Measurements from ENCODE around the gene PSG11.
A peak's percentile ranks its signal among the peaks of the same experiment; 100 is the strongest.
"Not testable (repeated sequence)": the region's sequence is repeated elsewhere in the genome, so short reads cannot be mapped to it uniquely, and the experiment has no call there.

- peak; percentile 41 to 70 for TF ChIP-seq CTCF (conservative IDR thresholded peaks at IDR 0.05 in 1 of 2, IDR thresholded peaks at IDR 0.05 in 1 of 2; ENCODE audit: extremely low read depth in 1 of 2, insufficient read depth in 1 of 2, low read depth in 1 of 2, low read length in 2 of 2)
- not testable (repeated sequence) for TF ChIP-seq EZH2 (IDR thresholded peaks at IDR 0.05; ENCODE audit: borderline replicate concordance, low read length)
These were observed 5.4 kb upstream of the PSG11 start for GRCh38 chr19:43031645-43032044.

All from mammary epithelial cell (primary cell).